CD1c-positive myeloid dendritic cell (primary cell): ENCODE results near the gene BPIFB4.

ENCODE experiments used
- DNase-seq: peaks from one replicate; pipeline ENCODE4 v3.0.0-alpha.2; 2016; ENCODE audit errors: extremely low spot score

The BPIFB4 gene

DNA sequence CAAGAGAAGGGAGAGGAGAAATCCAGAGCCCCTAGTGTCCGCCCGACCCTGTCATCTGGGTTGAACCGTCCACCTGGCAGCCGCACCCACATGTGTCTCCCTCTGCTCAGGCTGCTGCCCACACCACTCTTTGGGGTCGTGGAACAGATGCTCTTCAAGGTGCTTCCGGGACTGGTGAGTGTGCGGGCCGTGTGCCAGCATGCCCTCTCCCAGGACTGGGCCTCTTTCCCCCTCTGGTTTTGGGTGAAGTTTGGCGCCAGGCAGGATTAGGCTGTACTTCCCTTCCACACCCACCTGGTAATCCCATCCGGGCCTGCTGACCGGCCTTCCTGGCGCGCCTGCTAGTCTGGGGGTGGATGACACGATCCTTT, 17.8 kb upstream of the BPIFB4 start:
- no peak for DNase-seq

DNA sequence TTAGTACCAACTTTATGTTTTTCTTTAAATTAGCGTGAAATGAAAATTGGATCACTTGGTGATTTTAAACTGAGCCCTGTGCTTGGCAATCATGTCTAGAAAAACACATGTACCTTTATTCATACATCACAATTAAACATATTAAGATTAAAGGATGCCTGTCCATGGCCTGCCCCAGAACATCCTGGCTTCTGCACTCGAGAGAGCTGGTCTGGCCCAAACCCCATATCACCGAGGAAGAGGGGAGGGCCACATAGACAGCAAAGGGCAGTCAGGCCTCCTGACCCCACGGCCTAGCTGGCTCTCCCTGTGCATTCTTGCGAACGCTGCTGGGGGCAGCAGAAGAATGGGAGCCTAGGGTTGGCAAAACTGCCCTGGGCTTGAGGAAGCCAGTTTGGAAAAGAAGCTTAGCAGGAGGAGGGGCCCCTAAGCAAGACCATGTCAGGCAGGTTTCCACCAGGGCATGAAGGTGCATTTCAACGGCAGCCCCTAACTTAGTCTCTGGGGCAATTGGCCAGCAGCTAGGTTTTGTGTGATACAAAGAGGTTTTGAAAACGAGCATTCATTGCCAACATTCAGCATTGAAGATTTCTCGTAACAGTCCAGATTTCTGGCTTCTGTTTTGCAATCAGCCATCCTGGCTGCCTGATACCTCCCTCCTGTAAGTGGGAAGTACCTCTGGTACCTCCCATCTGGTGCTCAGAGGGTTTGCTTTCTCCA, 17.2 kb upstream of the BPIFB4 start:
- DNase-seq: no peak

DNA sequence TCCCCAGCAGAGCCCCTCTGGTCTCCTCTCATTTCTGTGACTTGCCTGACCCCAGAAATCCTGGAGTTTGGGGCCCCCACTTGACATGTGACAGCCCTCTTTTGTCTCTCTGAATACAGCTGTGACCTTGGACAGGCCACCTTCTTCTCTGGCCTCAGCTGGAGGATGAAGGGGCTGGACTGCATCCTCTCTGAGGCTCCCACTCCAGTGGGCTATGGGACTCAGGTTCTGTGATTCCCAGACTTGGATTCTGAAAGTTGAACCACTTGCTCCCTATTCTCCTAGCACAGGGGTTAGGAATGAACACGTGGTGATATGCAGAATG, 16.7 kb upstream of the BPIFB4 start:
- DNase-seq: no peak

DNA sequence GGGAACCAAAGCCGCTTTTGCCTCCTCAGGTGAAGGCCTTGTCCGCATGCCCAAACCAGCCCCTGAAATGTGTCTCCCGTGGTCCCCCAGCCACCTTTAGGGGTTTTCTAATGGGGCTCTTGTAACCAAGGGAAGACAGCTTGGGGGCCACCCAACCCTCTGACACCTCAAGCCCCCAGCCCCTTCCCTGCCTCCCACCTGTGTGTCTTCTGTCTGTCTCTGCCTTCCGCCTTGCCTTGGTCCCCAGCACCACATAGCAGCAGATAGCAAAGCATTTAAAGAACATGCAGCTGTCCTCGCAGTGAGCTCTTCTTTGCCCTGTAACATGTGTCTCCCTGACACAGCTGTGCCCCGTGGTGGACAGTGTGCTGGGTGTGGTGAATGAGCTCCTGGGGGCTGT, 16.2 kb upstream of the BPIFB4 start:
- DNase-seq: no peak

DNA sequence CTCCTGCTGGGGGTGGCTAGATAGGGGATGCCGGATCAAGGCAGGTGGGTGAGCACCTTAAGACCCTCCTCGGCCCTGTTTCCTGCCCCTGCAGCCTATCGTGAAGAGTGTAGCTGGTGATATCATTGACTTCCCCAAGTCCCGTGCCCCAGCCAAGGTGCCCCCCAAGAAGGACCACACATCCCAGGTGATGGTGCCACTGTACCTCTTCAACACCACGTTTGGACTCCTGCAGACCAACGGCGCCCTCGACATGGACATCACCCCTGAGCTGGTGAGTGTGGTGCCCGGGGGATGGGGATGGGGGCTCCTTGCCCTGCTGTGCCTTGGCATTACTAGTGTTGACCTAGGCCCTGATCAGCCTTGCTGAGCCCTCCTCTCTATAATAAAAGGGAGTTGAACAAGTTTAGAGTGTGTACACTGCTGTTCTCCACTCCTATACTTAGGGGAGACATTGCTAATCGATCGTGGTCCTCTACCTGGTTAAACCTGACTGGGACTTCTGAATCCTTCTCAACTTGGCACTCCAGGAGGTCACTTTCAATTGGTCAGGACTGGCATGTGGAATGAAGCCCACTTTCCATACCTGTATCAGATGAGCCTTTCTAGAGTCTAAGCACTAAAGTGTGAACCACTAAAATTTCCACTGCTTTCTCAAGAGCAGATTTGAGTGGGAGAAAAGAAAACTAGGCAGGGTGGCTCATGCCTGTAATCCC, 14.7 kb upstream of the BPIFB4 start:
- DNase-seq: no peak

DNA sequence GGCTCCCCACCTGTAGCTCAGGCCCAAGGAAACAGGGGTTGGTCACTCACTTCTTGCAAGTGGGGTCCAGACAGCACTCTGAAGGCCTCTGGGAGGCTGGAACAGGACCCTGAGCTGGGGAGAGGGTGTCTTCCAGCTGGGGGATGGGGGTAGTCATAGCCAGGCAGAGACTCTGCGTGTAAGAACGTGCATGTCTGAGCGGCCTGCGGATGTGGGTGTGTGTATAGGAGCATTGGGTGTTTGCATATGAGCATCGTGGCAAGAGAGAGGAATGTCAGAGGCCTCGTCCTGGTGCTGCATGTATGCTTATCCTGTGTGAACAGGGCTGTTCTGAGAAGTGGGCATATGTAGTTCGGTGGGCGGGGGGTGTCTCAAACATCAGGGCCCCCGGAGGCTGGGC, 13.7 kb upstream of the BPIFB4 start:
- DNase-seq: no peak

DNA sequence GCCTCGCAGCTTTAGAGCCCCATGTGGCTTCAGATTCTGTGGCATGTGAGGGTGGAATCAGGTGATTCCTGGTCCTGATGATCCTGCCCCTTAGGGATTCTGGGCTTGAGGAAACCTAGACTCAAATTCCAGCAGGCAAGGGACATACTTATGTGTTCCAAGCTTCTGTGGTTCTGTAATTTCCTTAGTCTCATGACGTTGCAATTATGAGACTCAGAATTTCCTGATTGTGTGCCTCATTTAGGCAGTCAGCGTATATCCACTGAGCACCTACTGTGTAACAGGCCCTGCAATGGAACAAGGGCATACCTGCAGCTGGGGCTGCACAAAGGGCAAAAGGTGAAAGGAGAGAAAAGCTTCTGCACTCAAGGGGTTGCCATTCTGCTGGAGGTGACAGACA, 11.6 kb upstream of the BPIFB4 start:
- DNase-seq: no peak

DNA sequence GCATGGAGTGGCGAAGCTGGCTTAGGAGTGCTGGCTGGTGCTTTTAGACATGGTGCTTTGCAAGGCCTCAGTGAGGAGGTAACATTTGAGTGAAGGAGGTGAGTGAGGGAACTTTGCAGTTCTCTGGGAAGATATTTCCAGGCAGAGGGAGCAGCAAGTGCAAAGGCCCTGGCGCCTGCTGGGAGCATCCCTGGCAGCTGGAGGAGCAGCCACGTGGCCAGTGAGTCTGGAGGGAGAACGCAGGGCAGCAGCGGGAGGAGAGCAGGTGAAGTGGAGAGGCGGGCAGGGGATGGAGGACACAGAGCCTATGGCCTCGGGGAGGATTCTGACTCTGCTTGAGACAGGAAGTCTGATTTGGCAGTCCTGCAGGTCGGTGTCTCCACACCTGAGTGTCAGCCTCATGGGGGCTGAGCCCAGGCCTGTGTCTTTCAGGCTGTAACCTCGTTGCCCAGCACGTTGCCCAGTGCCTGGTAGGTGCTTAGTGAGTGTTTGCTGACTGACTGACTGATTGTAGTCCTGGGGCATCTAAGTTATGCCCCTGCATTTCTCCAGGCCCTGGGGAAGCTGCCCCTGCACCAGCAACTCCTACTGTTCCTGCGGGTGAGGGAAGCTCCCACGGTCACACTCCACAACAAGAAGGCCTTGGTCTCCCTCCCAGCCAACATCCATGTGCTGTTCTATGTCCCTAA, 11.0 kb upstream of the BPIFB4 start:
- no peak for DNase-seq

DNA sequence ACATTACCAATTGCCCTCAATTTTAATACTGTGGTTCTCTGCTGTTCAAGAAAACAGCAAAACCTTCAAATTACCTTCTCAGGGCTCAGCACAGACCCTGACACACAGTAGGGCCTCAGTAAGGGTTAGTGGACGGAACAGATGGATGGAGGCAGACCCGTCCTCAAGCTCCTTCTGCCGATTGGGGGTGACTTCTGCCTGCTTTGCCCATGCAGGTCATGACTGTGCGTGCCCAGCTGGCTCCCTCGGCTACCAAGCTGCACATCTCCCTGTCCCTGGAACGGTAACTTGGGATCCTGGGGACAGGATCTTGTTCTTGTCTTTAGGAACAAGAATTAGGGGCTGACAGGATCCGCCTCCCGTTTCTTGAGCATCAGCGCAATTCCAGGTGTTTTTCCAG, 9.8 kb upstream of the BPIFB4 start:
- DNase-seq: no peak

DNA sequence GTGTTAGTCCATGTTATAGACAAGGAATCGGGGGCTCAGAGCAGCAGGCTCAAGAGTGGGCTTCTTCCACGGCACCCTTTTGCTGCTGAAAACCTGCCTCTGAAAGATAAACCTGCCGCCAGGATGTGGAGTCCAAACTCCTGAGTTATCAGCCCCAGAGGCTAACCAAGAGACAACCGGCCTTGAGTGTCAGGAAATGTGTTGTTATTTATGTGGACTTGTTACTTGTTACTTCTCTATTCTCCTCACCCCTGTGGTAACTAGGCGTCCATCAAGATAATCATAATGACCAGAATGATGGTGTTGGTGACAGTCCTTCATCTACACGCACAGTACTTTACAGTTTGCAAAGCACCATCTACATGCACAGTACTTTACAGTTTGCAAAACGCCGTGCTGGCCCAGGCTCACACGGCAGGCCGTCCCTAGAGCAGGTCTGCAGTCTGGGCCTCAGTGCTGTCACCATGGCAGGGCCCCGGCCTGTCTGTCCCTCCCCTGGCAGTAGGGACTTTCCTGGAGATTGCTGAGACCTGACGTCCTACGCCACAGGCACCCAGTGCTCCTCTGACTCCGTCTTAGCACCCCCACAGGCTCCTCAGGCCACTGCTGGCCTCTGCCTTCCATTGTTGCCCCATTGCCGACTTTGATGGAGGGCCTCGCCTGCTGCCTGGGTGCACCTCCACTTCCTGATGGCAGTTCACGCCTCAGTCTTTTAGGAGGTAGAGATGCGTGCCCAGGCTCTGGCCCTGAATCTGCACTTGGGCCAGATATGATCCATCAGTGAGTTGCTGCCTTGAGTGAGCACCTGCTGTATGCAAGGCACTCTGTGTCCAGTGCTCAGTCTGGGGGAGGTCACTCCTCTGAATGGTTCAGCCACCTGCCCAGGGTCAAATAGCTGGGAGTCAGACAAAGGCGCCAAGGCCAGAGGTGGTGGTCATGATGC, 9.1 kb upstream of the BPIFB4 start:
- DNase-seq: no peak

DNA sequence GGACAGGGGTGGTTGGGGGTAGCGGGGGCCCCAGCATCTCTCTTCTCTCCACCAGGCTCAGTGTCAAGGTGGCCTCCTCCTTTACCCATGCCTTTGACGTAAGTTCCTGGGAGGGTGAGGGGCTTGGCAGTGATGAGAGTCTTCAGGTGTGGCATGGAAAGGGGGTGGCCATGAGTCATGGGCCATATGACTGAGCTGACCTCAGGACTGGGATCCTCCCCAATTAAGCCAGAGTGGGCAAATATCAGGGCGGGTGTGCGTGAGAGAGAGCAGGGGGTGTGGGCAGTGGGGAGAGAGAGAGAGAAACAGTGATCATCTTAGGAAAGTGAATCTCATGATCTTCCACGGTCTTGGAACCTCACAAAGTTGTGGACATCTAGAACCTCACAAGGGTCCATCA, 8.2 kb upstream of the BPIFB4 start:
- no peak for DNase-seq

DNA sequence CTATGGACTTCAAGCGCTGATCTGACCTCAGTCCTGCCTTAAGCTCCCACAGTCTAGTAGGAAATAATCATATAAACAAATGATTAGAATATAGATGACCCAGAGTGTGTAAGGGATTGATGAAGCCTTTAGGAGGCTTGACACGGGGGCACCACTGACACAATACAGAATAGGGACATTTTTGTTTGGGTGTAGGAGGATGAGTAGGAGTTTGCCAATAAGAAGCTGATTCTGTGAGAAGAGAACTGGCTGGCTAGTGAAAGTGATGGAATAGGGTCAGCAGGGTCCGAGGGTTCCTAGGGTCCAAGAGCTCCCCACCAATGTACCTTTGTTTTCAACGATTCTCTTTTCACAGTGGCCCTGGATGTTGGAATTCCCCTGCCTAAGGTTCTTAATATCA, 7.1 kb upstream of the BPIFB4 start:
- DNase-seq: no peak

DNA sequence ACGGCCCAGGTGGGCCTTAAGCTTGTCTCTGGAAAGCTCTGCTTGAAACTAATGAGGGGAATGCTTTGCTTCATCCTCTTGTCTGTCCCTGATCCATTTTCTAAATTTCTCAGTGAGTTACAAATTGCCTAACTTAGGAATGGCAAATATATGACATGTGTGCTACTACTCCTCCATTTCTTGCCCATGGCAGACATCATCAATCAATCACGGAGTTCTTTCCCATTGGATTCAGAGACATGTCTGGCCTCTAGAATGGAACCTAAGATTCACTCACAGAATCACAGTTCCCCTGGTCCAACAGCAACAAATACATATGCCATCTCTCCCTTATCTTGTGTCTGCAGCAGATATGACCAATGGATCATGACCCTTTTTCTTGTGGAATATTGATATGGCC, 6.6 kb upstream of the BPIFB4 start:
- DNase-seq: no peak

DNA sequence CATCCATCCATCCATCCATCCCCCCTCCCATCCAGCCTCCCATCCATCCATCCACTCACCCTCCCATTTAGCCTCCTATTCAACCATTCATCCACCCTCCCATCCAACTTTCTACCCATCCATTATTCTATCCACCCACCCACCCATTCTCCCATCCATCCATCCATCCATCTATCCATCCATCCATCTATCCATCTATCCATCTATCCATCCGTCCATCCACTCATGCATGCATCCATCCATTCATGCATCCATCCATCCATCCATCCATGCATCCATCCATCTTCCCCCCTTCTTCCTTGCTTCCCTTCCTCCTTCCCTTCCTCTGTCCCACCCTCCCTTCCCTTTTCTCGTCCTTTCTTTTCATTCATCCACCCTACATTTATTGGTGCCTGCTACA, 4.8 kb upstream of the BPIFB4 start:
- no peak for DNase-seq

DNA sequence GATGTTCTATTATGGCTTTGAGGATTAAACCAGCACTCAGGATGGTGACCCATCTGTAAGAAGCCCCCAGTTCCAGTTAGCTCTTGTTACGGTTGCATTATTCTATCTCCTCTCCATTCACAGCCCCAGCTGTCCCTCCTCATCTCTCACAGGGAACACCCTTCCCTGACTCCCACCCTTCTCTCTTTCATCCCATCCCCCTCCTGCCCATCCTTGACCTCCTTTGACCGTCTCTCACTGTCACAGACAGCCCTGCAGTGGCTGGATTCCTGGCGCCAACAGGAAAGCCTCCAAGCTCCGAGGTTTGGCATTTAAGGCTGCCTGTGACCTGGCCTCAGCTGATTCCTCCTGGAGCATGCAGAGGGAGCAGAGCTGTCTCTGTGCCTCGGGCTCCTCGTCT, 4.2 kb upstream of the BPIFB4 start:
- no peak for DNase-seq

DNA sequence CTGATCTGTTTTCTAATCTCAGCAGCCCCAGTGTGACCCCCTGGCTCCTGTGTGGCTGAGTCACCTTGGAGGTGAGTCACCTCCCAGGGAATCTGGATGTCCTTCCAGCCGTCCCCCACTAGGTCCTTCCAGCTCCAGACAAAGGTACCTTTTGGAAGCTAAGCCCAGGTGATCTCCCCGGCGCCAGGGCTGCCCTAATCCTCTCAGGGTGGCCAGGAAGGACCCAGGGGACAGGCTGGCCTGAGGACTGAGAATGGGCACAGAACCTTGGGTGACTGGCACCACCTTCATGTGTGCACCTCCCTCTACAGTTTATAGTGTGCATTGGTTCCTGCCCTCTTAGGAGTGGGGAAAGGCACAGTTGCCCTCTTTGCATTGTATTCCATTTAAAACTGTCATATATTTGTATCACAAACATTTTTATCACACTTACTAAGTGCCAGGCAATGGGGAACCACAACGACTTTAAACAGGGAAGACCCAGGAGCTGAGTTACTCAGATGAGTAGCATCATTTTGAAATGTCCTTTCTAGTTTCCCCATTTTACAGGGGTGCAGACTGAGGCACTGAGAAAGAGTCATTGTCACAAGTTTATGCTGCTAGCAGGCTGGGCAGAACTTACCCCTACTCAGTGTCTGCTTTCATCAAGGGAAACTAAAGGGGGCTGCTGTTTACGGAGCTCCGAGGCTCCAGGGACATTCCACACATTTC, 2.6 kb upstream of the BPIFB4 start:
- DNase-seq: no peak

DNA sequence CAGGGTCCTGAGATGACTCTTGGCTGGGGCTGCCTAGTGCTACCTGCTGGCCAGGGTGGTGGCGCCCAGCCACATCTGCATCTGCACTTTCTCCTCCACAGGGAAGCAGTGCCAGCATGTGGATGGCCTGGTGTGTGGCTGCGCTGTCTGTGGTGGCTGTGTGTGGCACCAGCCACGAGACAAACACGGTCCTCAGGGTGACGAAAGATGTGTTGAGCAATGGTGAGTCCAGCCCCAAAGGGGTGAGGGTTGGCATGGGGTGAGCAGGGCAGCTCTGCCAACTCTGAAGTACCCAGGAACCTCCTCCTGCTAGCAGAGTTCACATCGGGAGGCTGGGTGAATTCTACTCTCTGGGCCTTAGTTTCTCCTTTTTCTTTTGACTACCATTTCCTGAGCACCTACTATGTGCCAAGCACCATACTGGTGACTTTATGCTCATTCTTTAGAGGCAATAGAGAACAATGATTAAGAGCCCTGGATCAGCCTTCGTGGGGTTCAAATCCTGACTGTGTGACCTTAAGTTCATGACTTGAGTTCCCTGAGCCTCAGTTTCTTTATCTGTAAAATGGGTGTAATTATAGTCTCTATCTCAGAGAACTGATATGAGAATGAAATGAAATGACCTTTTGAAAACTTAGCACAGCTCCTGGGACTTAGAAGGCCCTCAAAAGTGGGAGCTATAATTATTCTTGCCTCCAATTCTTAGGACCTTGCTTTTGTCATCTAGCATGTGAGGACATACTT, 2.1 kb downstream of the BPIFB4 start:
- no peak for DNase-seq

DNA sequence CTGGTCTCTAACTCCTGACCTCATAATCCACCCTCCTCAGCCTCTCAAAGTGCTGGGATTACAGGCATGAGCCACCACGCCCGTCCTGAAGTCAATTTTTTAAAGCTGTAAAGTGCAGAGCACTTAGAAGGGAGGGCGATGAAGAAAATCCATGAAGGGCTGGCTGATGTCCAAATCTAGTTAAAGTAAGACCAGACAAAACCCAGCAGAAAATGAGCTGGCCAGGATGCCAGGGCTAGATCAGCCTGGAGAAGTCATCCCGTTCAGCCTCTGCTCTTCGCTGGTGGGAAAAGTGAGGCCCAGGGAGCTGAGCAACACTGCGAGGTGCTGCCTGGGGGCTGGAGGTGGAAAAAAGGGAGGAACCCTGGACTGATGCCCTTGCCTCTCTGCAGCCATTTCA, 3.1 kb downstream of the BPIFB4 start:
- DNase-seq: no peak

DNA sequence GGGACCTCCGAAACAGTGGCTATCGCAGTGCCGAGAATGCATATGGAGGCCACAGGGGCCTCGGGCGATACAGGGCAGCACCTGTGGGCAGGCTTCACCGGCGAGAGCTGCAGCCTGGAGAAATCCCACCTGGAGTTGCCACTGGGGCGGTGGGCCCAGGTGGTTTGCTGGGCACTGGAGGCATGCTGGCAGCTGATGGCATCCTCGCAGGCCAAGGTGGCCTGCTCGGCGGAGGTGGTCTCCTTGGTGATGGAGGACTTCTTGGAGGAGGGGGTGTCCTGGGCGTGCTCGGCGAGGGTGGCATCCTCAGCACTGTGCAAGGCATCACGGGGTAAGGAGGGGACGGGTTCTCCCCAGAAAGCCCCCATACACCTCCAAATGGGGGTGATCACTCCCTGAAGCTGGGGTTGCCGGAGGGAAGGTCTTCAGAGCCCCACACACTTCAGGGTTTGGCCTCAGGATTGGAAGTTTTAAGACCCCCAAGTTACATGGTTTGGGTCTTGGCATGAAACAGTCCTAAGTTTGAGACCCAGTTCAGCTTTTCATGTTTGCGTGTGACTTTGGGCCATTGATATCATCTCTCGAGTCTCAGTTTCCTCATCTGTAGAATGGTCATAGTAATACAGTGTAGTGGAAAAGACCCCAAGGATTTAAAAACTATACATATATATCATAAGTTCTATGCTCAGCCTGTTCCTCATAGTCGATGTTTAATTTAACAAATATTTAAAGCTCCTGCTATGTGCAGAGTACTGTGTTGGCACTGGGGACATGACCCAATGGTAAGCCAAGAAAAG, 4.3 kb downstream of the BPIFB4 start:
- no peak for DNase-seq

DNA sequence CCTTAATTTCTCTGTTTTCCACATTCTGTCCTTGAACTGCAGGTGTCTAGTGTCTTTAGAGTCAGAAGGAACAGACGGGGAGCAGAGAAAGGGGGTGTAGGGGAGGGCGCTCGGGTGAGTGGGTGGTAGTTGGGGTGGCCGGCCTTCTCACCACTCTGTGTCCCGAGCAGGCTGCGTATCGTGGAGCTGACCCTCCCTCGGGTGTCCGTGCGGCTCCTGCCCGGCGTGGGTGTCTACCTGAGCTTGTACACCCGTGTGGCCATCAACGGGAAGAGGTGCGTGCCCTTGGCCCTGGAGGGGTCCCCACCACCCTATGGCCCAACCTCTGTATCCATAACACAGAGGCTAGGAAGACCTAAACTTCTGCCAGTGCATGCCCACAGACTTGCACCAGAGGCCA, 5.3 kb downstream of the BPIFB4 start:
- no peak for DNase-seq
